GM18511 (cell line): Measurements from ENCODE around the gene ASCL5.
A peak's percentile ranks its signal among the peaks of the same experiment; 100 is the strongest.
"Not testable (repeated sequence)": the region's sequence is repeated elsewhere in the genome, so short reads cannot be mapped to it uniquely, and the experiment has no call there.

Source experiments
- ATAC-seq: cut with Tn5 transposase; IDR thresholded peaks from one replicate; pipeline ENCODE4 v1.9.1; 2021; ENCODE audit warnings: mild to moderate bottlenecking, moderate library complexity; ENCODE audit not compliant: unreplicated experiment

The ASCL5 gene, protein sequence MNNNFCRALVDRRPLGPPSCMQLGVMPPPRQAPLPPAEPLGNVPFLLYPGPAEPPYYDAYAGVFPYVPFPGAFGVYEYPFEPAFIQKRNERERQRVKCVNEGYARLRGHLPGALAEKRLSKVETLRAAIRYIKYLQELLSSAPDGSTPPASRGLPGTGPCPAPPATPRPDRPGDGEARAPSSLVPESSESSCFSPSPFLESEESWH

DNA sequence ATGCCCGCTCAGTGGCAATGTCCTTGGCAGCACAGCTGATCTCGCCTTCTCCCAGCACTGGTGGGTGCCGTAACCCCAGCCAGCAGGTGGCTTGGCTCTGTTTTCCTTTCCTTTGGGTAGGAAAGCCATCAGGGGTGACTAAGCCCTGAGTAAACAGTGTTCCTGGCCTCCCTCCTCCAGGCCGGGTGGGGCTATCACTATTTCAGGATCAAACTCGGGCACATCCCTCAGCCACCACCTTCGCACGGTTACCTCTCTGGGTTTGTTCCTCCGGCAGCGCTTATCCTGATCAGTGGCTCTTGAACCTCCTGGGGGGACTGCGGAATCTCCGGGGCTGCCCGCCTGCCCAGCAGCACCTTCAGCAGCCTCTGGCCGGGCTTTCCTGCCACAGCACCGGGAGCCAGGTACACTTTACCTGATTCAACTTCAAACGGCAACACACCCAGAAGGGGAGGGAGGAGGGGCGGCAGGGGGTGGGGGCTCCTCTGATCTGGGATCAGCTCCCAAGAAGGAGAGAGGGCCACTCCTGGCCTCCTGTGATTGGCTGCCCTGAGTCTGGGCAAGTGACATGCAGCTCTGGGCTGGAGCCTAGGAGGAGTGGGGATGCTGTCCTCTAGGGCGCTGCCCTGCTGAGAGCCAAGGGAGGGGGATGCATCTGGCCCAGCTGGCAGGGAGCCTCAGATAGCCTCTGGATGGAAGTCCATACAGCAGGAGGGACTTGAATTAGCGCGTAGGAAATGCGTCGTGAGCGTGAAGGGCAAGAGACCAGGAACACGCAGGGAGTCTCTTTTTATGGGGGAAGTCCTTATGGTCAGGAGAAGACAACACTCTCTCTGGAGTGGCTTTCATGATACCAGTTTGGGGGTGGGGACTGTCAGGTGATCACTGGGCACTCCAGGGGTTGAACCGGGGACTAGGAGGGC is at the start of gene ASCL5:
Gene ASCL5, minus strand, starts transcription at position 353 of the 923 bp plus-strand sequence. CDS start 11,812 bp downstream, outside the sequence.
- ATAC-seq, result no peak

DNA sequence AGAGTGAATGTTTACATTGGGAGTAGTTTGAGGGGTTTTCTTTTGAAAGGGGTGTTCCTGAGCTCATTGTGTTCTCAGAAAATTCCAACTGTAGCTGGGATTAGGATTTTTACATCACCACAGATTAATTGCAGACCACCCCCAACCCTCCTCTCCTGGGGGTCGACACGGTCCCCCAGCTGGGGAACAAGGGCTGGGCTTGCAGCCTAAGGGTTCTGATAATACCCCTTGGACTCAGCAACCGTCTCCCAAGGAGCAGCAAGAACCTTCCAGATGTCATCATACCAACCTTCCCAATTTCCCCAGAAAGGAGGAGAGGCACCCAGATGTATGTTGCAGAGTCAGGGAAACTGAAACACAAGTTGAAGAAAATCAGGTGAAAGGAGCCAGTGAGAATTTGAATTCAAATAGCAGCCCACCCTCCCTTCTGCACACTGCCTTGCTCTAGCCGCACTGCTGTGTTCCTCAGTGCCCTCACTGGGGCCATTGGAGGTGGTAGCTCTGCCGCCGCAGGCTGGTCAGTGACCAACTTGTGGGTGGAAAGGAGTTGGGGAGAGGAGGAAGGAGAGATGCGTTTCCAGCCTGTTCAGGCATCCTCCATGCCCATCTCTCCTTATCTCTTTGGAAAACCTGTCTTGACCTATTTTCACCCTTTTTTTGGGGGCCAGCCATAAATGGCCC is 49.0 kb upstream of the ASCL5 start:
- ATAC-seq, result no peak

DNA sequence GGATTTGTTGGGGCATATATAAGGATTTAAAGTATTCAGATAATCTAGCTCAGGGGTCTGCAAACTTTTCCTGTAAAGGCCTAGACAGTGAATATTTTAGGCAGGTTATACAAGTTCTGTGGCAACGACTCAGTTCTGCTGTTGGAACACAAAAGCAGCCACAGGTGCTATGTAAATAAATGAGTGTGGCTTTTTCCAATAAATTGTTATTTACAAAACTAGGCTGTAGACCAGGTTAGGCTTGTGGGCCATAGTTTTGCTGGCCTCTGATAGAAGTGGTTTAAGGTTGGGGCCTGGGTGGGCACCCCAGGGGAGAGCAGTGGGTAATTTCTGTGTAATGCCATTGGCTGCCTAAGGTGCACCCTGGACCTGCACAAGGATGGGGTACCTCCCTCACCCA is 46.8 kb upstream of the ASCL5 start:
- ATAC-seq, result no peak

DNA sequence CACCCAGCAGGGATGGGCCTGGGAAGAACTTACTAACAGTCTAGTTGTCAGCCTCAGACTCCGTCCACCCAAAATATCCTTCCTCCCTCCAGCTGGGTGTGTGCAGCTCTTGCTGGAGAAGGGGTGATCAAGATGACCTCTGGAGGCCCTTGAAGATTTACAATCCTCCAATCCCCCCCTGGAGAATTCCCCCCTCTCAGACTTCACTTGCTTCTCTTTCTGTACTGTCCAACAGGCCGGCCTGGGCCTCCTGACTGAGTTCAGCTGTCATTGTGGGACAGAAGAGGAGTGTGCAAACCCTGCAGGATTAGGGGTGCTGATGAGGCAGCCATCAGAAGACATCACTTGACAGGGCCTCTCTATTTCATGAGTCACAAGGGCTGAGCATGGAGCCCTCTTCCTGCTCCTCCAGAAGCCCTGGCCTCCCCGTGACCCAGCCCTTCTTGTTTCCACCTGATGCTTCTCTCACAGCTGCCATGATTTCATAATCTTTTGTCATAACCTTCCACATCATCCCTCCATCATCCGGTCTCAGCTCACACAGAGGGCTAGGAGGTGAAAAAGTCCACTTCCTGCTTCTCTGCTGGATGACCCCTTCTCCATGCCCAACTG is 46.1 kb upstream of the ASCL5 start:
- ATAC-seq, result no peak

DNA sequence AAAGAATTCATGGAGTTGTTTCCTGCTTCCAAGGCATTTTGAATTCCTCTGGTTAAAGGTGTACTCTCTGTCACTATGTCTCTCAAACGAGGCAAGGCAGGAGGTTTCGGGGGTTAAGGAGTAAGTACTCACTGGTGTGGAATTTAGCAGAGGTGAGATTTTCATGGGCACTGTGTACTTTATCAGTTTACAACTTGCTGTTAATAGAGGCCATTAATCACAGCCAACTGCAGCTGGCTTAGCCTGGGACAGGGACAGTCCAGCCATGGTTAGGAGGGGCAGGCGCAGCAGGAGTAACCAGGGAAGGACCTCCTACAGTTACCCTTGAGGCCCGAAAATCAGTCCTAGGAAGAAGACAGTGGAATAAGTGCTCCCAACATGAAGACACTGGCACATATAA is 45.3 kb upstream of the ASCL5 start:
- ATAC-seq, result no peak

DNA sequence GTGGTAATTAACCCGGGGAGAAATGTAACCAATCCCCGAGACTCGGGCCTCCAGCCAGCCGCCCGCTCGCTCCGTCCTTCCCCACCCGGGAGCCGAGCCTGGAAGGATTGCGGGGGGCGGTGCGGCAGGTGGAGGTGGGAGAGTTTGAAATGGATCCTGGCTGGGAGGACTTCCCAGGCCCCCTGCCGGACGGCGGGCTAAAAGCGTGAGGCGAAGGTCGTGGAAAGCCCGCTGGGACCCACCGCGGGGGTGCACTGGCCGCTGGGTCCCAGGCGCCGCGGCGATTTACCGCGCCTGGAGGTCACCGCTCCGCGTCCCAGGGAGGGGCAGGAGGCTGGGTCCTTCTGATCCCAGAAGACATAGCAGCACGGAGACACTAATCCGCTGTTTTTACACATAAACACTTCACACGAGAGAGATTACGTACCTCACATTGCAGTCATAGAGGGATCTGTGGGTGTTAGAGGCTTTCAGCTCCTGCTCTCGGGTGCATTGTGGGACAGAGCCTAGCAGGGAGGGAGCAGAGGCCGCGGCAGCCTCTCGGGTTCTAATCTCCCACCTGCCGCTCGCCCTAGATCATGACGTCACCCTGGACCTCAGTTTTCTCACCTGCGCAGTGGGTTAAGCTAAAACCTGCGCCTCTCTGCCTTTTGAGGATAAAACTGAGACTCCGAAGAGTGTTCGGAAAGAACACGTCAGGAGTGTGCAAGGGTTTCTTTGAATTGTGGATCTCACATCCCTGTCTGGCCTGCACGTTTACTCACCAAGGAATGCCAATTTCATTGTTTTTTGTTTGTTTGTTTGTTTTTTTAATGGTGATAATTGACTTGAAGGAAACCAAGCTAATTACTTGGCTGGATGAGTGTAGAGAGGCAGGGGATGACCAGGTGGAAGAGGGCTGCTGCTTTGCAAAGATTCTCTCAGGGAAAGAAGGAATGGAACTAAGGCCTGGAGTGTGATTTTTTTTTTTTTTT is 44.4 kb upstream of the ASCL5 start:
- peak; percentile 47 for ATAC-seq

DNA sequence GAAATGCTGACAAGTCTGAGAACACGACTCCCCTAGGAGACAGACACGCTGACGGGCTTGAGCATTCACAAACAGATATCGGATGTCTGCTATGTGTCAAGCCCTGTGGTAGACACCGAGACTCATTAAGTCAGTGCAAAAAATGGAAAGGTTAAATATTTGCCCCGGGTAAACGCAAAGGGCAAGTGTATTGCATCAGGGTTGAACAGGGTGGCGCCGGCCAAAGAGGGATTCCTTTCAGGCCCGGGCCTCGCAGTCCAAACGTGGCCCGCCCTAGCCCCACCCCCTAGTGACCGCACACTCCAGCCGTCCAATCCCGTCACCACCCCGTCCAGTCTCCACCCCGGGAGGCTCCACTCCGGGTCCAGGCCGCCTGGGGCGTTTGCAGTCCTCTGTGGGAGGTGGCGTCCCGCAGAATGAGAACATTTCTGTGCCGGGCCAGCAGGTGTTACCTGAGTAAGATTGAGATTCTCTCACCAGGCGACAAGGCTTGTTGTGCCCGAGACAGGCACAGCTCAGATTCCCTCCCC is 43.6 kb upstream of the ASCL5 start:
- ATAC-seq, result peak; percentile 95

DNA sequence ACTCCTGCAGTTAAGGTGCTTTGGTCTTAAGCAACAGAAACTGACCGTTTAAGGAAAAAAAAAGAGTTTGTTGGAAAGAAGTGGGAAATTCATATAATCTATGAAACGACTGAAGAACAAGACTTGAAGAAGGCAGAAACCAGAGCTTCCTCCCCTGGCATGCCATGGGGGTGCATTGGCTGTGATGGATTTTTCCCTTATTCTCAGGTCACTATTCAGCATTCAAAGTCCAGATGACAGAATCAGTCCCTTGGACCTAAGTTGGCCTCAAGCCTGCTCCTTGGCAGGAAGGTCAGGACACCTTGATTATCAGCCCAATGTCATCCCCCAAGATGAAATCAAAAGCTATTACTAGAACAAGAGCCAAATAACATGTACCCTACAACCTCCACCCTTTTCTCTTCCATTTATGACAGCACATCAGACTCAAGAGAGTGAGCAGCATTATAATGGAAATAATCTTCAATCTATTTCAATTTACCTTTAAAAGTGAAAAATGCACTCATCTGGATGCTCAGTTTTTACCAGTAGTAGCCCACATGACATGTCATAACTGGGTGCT is 43.1 kb upstream of the ASCL5 start:
- no peak for ATAC-seq

DNA sequence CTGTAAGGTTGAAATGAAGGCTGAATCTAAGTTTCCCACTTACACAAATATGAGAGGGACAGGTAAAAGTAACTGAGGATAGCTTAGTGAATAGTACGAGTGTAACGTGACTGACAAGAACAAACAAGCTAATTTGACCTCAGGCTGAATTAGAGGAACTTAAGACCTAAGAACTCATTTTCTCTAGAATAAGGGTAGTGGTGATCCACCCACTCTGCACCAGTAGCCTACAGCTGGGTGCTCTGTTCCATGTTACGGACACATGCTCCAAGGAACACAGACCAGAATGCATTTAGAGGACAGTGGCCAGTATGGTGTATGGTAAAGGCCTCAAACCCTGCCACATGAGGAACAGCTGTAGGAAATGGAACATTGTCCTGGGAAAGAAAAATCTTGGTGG is 42.2 kb upstream of the ASCL5 start:
- no peak for ATAC-seq

DNA sequence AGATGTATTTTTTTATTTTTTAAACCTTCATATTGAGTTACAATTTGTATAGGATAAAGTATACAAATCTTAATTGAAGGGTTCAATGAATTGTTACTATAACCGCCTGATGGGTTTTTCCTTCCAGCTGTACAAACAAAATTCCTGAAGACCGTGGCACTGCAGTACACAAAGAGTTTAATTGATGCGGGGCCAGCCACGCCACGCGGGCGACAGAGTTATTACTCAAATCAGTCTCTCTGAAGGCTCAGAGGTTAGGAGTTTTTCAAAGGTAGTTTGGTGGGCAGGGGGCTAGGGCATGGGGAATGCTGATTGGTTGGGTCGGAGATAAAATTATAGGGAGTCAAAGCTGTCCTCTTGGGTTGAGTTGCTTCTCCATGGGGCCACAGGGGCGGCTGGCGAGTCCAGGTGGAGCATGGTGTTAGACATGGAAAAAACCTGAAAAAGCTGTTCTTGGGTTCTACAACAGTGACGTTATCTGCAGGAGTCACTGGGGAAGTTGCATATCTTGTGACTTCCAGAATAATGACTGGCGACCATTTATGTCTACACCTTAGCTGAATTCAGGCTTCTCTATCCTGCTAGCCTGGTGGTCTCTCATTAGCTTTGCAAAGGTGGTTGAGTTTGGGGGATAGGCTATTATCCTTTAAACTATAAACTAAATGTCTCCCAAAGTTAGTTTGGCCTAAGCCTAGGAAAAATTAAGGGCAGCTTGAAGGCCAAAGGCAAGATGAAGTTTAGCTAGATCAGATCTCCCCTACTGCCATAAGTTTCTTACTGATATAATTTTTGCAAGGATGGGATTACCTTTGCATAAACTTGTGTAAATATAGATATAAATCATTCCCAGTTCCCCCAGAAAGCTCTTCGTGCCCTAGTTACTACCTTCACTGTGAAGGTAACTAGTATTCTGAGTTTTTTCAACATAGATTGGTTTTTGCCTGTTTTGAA is 40.3 kb upstream of the ASCL5 start:
- no peak for ATAC-seq

DNA sequence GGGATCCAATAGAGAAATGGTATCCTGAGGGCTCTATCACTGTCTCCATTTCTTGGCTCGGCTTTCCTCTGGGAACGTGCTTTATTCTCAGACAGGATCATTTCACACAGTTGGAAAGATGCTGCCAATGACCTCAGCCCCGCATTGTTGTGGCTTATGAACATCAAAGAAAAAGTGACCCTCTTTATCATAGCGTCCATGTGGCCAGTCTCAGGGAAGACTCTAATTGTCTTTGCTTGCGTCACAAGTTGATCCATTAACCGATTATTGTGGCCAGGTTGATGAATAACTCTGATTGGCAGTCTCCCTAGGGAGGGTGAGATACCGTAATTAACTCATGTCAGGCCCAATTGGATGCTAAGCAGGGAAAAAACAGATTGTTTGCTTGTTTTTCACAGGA is 37.7 kb upstream of the ASCL5 start:
- no peak for ATAC-seq

DNA sequence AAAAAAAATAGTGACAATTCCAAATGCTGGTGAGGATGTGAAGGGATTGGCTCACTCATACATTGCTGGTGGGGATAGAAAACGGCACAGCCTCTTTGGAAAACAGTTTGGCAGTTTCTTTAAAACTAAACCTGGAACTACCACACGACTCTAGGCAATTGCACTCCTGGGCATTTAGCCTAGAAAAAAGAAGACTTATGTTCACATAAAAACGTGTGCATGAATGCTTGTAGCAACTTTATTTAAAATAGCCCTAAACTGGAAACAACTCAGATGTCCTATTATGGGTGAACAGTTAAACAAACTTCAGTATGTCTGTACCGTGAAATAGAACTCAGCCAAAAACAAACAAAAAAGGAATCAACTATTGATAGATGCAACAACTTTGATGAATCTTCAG is 36.7 kb upstream of the ASCL5 start:
- no peak for ATAC-seq

DNA sequence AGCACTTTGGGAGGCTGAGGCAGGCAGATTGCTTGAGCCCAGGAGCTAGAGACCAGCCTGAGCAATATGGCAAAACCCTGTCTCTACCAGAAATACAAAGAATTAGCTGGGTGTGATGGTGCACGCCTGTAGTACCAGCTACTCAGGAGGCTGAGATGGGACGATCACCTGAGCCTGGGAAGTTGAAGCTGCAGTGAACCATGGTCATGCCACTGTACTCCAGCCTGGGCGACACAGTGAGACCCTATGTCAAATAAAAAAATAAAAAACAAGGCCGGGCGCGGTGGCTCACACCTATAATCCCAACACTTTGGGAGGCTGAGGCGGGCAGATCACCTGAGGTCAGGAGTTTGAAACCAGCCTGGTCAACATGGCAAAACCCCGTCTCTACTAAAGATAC is 36.1 kb upstream of the ASCL5 start:
- not testable (repeated sequence) for ATAC-seq

DNA sequence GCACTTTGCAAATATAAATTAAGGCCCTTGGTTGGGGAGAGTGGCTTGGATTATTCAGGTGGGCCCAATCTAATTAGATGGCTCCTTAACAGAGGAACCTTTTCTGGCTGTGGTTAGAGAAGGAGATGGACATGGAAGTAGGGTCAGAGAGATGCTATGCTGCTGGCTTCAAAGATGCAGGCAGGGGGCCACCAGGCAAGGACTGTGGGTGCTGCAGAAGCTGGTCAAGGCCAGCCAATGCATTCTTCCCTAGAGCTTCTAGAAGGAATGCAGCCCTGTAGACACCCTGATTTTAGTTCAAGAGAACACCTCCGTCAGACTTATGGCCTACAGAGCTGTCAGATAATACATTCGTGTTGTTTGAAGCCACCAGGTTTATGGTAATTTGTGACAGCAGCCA is 31.0 kb upstream of the ASCL5 start:
- ATAC-seq, result no peak

DNA sequence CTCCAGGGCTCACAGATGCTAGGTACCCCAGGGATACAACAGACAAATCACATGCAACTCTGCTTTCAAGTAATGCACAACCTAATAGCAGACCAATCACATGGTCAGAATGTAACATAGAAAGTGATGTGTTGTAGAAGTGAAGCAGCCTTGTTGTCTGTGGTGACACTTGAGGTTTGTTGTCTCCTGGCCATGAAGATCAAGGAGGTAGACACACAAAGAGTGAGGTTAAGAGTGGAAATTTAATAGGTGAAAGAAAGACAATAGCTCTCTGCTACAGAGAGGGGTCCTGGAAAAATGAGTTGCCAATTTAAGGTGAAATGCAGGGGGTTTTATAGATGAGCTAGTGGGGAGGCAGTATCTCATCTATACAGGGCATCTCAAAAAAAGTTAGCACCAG is 29.8 kb upstream of the ASCL5 start:
- no peak for ATAC-seq

DNA sequence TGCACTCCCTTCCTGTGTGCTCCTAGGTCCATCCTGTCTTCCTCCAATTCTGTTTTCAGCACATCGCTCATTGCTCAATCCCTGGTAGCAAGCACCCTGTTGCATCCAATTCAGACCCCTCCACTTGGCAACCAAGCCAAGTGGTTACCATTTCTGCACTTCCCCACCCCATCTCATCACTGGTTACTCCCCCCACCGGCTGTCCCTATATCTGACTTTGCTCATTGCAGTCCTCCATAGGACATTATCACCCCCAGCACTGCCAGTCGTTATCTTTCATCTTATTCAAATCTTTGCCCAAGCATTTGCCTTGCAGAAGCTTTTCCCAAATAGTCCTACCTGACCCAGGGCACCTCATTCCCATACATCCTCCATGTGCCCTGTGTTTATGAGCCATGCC is 29.4 kb upstream of the ASCL5 start:
- no peak for ATAC-seq

DNA sequence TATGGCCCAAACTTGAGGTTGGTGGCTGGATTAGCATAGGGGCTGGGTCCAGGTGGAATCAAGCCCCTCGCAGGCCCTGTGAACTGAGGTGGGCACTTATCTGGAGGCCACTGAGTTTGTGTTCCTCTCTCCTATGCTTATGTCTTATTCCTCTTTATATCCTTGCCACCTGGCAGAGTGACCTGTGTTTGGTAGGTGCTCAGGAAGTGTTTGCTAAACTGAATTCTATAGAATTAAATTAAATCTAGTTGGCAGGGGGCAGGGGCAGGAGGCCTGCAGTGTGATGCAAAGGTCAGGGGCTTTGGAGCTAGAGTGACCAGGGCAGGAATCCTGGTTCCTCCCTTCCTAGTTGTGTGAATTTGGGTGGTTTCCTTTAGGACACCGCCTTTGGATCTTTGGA is 28.4 kb upstream of the ASCL5 start:
- ATAC-seq, result no peak

DNA sequence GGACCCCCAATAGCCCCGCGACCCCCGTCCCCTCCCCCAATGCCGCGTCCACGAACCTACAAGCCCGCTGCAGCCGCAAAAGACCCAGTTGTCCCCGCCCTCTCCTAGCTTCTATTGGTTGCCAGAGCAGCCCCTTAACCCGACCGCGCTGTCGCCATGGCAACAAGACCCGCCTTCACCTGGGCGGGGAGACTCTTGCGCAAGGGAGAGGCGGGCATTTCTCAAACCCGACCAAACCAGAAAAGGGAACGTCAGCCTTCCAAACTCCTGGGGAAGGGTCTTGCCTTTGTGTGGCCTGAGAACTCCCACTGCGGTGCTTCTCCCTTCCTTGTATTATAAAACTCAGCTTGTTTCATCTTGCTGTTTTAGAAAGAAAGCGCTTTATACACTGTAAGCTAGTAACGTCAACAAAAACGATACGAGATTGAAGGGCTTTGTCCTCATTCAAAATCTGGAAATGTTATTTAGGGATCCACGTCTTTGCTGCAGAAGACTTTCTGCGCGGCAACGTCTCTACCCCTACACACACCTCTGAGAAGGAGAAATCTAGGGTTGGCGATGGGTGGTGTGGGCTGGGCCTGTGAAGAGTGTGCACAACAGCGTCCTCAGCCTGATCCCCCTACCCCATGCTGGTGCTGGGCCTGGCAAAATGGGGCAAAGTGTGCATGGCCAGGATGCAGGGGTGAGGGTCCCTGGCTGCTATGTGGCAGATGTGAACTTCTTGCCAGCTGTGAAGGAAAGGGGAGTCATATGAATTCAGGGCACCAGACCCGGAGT is 27.6 kb upstream of the ASCL5 start, which contains the start of gene TMEM9:
Gene TMEM9, minus strand, starts transcription at position 86 of the 777 bp plus-strand sequence. CDS start 551 bp downstream, outside the sequence.
- ATAC-seq, result peak; percentile 98
